D341Med (cell line): ENCODE measurements around the gene GCHFR.

ENCODE experiments used
- DNase-seq: peaks from one replicate; pipeline ENCODE4 v3.0.0; 2012; ENCODE audit warnings: low spot score

GCHFR gene

DNA sequence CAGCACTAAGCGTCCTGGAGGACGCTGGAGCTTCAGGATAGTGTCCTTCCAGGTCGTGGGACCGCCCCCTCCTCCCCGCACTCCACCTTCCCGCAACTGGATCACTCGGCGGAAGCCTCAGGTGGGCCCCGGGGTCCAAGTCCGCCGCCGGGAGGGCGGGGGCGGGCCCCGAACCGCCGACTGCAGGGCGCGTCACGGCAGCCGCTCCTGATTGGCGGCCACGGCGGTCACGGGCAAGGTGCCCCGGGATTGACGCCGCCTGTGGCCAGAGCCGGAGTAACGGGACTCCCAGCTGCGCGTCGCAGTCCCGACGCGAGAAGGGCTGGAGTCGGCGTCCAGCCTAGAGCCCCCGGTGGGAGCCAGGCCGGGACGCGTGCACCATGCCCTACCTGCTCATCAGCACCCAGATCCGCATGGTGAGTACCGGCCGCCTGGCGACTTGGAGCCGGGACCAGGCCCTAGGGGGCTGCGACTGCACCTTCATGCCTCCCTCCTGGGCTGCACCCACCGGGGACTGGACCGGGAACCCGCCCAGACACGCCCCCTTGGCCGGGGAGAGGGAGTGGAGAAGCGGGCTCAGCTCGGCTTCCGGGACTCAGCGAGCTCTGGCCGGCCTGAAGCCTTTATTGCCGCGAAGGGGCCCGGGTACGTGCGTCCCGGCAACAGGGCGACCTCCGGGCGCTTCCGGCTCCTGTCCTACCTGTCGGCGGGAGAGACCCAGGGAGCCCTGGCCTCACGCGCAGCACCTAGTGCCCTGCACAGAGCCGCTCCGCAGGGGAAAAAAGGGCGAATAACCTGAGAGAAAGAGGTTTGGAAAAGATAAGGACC lies at the start of gene GCHFR:
Gene GCHFR (plus strand): TSS at position 268 of the 828 bp plus-strand sequence. CDS start 113 bp downstream, at position 381.
- peak; percentile 52 for DNase-seq

DNA sequence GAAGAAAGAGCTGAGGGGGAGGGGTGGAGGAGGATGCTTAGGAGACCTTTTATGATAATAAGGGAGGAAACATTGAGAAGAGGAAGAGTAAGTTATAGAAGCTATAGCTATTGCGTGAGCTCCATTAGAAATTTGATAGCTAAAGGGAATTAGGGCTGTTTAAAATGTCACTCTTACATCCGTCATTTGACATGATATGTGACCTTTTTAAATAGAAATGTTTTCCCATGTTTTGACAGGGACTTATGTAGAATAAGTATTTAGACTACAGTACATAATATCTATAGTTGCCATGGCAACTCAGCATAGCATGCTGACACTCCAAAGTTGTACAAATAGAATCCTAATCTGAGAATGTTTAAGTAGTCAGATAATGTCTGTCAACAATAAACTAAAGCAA lies 49.7 kb upstream of the GCHFR start:
- DNase-seq, result no peak

DNA sequence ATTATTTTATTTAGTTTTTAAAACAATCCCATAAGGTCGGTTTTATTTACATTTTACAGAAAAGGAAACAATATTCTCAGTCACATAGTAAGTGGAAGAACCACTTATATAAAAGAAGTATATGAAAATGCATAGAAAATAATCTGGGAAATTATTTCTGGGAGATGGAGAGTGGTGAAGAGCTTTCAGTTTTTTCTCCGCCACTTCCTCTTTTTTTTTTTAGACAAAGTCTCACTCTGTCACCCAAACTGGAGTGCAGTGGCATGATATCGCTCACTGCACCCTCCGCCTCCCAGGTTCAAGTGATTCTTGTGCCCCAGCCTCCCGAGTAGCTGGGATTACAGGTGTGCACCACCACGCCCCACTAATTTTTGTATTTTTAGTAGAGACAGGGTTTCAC lies 47.7 kb upstream of the GCHFR start:
- no peak for DNase-seq

- no peak for DNase-seq
These were observed 42.2 kb upstream of the GCHFR start for GRCh38 chr15:40721701-40722100.

DNA sequence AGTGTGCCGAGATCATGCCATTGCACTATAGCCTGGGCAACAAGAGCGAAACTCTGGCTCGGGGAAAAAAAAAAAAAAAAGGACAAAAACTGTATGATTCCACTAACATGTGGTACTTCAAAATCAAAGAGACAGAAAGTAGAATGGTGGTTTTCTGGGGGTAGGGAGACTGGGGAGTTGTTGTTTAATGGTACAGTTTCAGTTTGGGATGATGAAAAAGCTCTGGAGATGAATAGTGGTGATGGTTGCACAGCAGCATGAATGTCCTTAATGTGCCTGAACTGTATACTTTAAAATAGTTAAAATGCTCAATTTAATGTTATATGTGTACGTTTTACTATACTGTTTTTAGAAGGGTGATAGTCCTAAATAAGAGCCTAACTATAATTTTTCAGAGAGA lies 41.5 kb upstream of the GCHFR start:
- DNase-seq, result no peak

DNA sequence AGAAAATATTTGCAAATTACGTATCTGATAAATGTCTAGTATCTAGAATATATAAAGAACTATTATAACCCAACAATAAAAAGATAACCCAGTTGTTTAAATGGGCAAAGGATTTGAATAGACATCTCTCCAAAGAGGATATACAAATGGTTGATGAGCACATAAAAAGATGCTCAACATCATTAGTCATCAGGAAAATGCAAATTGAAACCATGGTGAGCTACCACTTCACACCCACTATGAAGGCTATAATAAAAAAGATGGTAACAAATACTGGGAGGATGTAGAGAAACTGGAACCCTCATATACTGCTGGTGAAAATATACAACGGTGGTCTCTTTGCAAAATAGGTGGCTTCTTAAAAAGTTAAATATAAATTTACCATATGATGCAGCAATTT lies 40.9 kb upstream of the GCHFR start:
- no peak for DNase-seq

DNA sequence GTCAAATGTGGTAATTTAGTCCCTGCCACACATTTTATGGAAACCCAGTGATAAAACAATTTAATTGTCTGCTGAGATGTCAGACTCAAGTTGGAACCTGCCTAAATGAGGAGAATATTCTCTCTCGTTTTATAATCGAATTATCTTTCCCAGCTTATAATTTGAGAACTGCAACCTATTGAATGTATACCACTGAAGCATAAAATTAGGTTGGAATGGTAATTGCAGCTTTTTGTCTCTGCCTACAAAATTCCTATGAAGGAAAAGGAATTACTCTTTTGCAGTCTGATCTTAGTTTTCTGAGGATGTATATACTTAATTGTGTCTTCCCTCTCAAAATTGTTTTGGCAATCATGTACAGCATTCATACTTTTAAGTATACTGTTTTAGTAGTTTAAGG lies 39.9 kb upstream of the GCHFR start:
- DNase-seq, result no peak

GRCh38 chr15:40731034-40731433 lies 32.8 kb upstream of the GCHFR start:
- no peak for DNase-seq

DNA sequence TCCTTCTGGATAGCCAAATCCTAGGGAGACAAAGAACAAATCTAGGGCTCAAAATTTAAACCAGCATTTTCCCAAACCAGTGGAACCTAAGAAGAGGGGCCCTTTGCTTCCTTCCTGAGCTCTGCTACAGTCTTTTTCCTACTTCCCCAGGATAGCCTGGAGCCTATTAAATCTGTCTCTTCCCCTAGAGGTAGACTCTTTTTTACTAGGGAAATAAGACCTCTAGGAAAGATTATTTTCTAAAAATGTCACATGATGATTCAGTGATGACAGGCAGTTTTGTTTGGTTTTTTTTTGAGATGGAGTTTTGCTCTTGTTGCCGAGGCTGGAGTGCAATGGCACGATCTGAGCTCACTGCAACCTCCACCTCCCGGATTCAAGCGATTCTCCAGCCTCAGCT lies 27.3 kb upstream of the GCHFR start:
- no peak for DNase-seq

GRCh38 chr15:40737048-40737447 lies 26.8 kb upstream of the GCHFR start:
- no peak for DNase-seq

- DNase-seq, result no peak
These were observed 24.8 kb upstream of the GCHFR start for GRCh38 chr15:40739047-40739446.

GRCh38 chr15:40739854-40740253 lies 24.0 kb upstream of the GCHFR start:
- no peak for DNase-seq

GRCh38 chr15:40743485-40743901 lies 20.4 kb upstream of the GCHFR start:
- DNase-seq, result no peak

GRCh38 chr15:40743921-40744814 lies 19.7 kb upstream of the GCHFR start:
- no peak for DNase-seq

- DNase-seq, result no peak
These were observed 19.1 kb upstream of the GCHFR start for GRCh38 chr15:40744815-40745152.

- DNase-seq, result peak; percentile 41
These were observed 16.9 kb upstream of the GCHFR start for GRCh38 chr15:40746916-40747418.

GRCh38 chr15:40747685-40748631 lies 15.9 kb upstream of the GCHFR start:
- DNase-seq, result no peak

DNA sequence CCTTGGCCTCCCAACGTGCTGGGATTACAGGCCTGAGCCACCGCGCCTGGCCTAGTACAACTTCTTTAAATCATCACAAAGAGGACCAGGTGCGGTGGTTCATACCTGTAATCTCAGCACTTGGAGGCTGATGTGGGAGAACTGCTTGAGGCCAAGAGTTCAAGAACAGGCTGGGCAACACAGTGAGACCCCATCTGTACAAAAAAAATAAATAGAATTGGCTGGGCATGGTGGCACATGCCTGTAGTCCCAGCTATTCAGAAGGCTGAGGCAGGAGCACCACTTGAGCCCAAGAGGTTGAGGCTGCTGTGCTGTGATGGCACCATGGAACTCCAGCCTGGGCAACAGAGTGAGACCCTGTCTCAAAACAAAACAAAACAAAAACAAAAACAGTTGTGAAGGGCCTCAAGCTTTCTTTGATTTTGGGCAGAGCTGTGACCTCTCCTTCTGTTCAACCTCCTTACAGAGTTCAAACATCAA lies 14.7 kb upstream of the GCHFR start:
- DNase-seq, result no peak

DNA sequence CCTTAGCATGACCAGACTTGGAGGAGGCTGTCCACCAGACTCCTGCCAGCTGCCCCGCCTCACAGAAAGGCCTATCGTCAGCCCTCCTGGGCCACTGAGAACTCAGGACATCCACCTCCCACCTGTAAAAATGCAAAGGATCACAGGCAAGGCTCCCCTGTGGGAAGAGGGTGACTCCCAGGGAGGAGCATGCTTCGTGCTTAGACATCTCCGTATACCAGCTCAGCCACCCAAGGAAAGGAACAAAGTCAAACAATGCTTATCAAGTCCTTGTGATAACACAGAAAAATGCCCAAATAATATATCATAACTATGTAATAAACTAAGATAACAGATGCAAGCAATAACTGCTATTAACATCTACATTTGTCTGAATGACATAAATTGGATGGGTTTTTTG lies 13.0 kb upstream of the GCHFR start:
- no peak for DNase-seq

DNA sequence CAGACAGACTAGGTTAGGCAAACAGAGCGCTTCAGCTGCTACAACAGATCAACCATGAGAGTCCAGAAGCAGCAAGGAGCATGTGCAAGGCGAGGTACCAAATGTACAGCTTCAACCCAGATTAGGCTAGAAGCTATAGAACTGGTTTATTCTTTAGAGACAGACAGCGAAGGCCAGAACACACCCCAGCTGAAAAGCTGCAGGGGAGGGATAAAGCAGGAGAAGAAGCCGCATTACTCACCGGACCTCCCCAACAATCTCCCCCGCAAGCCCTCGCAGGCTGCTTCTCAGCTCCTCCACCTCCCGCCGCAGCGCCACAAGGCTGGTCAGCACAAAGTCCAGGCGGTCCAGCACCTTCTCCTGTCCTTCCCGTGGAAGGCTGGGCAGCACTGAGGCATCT lies 12.1 kb upstream of the GCHFR start:
- no peak for DNase-seq

GRCh38 chr15:40754574-40754882 lies 9.3 kb upstream of the GCHFR start:
- DNase-seq, result peak; percentile 56
